ENCODE measurements around the gene SMIM5. TPM values are rescaled to one million over a fixed set of nuclear protein-coding genes. Genes with fewer than 3 reads are reported as not detected.
A peak's percentile ranks its signal among the peaks of the same experiment; 100 is the strongest.

The SMIM5 gene
- total and polyA plus RNA-seq, 9 of the 15 experiments (the other 6 are each of a cell fraction or from before 2014, with no cell fraction given), result 0.08 TPM; not detected in 8

DNA sequence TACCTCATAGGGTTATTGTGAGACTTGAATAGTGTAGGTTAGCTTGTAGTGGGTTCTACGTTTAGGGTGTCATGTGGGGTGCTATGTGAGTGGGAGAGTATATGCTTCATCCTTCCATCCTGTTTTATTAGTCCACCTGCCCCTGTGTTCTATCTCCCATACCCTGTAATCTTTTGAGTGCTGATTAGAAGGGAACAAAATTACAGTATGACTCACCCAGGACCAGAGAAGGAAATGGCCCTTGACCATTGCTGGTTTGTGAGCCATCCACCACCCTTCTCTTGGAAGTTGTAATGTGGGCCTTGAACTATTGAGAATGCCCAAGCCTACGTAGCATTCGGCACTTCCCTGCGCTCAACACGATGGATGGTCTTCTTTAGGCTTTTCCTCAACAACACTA is 51.0 kb downstream of the SMIM5 start:
- Histone ChIP-seq H3K9ac (ENCODE audit: insufficient read depth in 1 of 2, low read depth in 2 of 2, low read length in 2 of 2) (no peak overlapping the region), H3K27ac (ENCODE audit: extremely low read depth, low read depth, low read length) (peak overlapping the region; percentile 69; the same call in 2 of the 3 replicates), H3K79me2 (ENCODE audit: control insufficient read depth, insufficient read depth, low read length) (peaks cover 54% of the 10 kb centered on the region), H3K27me3 (ENCODE audit: control insufficient read depth in 2 of 2, insufficient read depth in 2 of 2, low read length in 2 of 2) (no peaks in the 10 kb centered on the region), H3K4me1 (replicated peaks in 1 of 2; ENCODE audit: control insufficient read depth in 2 of 2, insufficient read depth in 2 of 2, low read length in 2 of 2) (peaks cover 0 to 15% of the 10 kb centered on the region in 2 experiments; a peak in 2 of 5 replicates), H3K9me1 (ENCODE audit: control insufficient read depth, insufficient read depth, low read length) (peaks cover 5% of the 10 kb centered on the region), H3K36me3 (ENCODE audit: control insufficient read depth, insufficient read depth, low read length) (peaks cover 49% of the 10 kb centered on the region), H3K4me3 (no peak overlapping the region), H4K20me1 (replicated peaks; ENCODE audit: control insufficient read depth, insufficient read depth, low read length) (peaks cover 8% of the 10 kb centered on the region; the same call in 1 of the 2 replicates), H2AFZ (ENCODE audit: low read depth, low read length) (no peak overlapping the region), H3K9me3 (replicated peaks; ENCODE audit: control insufficient read depth, insufficient read depth, low read depth, low read length) (no peaks in the 10 kb centered on the region), H3K4me2 (ENCODE audit: insufficient read depth, low read length) (no peak overlapping the region)
- no TSS peak for BruUV-seq (replicated peaks)
- POLR2A ChIA-PET, result interaction anchor here (0.5 to 2.0 kb wide), 12 partner anchors 8 to 89 kb away, joined by 3 to 13 read pairs (median 3); no protein-coding TSS in a partner anchor
- DNase-seq (ENCODE audit: extremely low read depth in 1 of 4, low spot score in 3 of 4), result peak in 2 of 4 experiments; percentile 25 to 35
- intact Hi-C loops (cut with micrococcal nuclease), result no loop called here
- in situ Hi-C loops (cut with MboI), result no loop called here
- CTCF ChIA-PET (ENCODE audit: low intra/inter-chr PET ratio), result no interaction called here
- ATAC-seq, result peak; percentile 36; the same call in 2 of the 3 replicates
- FAIRE-seq, result peak; percentile 37
- WGBS (ENCODE audit: insufficient coverage, low coverage, missing lambda C conversion rate), result 77% methylated on average over 5 of the region's 5 CpGs
- TF ChIP-seq, protein P1, sequence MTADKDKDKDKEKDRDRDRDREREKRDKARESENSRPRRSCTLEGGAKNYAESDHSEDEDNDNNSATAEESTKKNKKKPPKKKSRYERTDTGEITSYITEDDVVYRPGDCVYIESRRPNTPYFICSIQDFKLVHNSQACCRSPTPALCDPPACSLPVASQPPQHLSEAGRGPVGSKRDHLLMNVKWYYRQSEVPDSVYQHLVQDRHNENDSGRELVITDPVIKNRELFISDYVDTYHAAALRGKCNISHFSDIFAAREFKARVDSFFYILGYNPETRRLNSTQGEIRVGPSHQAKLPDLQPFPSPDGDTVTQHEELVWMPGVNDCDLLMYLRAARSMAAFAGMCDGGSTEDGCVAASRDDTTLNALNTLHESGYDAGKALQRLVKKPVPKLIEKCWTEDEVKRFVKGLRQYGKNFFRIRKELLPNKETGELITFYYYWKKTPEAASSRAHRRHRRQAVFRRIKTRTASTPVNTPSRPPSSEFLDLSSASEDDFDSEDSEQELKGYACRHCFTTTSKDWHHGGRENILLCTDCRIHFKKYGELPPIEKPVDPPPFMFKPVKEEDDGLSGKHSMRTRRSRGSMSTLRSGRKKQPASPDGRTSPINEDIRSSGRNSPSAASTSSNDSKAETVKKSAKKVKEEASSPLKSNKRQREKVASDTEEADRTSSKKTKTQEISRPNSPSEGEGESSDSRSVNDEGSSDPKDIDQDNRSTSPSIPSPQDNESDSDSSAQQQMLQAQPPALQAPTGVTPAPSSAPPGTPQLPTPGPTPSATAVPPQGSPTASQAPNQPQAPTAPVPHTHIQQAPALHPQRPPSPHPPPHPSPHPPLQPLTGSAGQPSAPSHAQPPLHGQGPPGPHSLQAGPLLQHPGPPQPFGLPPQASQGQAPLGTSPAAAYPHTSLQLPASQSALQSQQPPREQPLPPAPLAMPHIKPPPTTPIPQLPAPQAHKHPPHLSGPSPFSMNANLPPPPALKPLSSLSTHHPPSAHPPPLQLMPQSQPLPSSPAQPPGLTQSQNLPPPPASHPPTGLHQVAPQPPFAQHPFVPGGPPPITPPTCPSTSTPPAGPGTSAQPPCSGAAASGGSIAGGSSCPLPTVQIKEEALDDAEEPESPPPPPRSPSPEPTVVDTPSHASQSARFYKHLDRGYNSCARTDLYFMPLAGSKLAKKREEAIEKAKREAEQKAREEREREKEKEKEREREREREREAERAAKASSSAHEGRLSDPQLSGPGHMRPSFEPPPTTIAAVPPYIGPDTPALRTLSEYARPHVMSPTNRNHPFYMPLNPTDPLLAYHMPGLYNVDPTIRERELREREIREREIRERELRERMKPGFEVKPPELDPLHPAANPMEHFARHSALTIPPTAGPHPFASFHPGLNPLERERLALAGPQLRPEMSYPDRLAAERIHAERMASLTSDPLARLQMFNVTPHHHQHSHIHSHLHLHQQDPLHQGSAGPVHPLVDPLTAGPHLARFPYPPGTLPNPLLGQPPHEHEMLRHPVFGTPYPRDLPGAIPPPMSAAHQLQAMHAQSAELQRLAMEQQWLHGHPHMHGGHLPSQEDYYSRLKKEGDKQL (CRISPR knock-in tag; IDR thresholded peaks at IDR 0.05; ENCODE audit: borderline replicate concordance), result no peak
- TF ChIP-seq GABPA (tag; conservative IDR thresholded peaks at IDR 0.05; ENCODE audit: low read depth) (no peak), ZNF668 (CRISPR knock-in tag; IDR thresholded peaks at IDR 0.05) (no peak), SNRNP70 (optimal IDR thresholded peaks at IDR 0.05; ENCODE audit: low read depth, low read length) (no peak), SMARCC2 (IDR thresholded peaks at IDR 0.05; ENCODE audit: low read depth) (no peak), ZBED1 (IDR thresholded peaks at IDR 0.05) (no peak), YBX1 (IDR thresholded peaks at IDR 0.05) (no peak), PCBP1 (IDR thresholded peaks at IDR 0.05; ENCODE audit: low read depth, low read length, poor library complexity, severe bottlenecking) (no peak), ZNF175 (CRISPR knock-in tag; IDR thresholded peaks at IDR 0.05; ENCODE audit: low read depth) (0 out of 2 replicates have a peak, but pooled peaks have one; percentile 44), ZNF655 (CRISPR knock-in tag; IDR thresholded peaks at IDR 0.05) (no peak), ZNF431 (CRISPR knock-in tag; IDR thresholded peaks at IDR 0.05) (no peak), ARID4B (CRISPR knock-in tag; IDR thresholded peaks at IDR 0.05) (no peak)
